Uterus (tissue), 2 donors: ENCODE data around the gene LNPK.

Experiments
- POLR2A ChIP-seq, 2 donors: fragments of 450-650 bp; IDR thresholded peaks; one replicate each; pipeline ENCODE4 v1.6.1; 2016; ENCODE audit warnings: antibody characterized with exemption in 2 of 2, mild to moderate bottlenecking in 1 of 2, moderate library complexity in 1 of 2
- TF ChIP-seq, protein P1 (sequence below), 4 experiments: fragments of 200-600 bp in 2 of 4; fragments of 450-650 bp in 2 of 4; sonication (generic) in 2 of 4; IDR thresholded peaks; one replicate each; pipeline ENCODE4 v1.5.1; 2016 to 2019; ENCODE audit warnings: antibody characterized with exemption in 4 of 4, mild to moderate bottlenecking in 2 of 4, moderate library complexity in 1 of 4

DNA sequence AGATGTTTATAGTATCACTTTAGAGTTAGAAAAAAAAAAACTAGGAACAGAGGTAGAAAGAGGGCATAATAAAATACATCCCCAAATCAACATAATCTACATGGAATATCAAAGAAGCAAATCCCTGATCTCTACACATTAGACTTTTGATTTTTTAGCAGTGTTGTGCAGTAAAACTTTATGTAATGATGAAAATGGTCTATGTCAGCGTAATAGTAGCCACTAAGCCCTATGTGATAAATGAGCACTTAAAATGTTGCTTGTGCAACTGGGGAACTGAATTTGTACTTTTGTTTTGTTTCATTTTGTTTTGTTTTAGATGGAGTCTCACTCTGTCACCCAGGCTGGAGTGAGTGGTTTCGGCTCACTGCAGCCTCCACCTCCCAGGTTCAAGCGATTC is 36.3 kb downstream of the LNPK start:
- TF ChIP-seq, protein P1, sequence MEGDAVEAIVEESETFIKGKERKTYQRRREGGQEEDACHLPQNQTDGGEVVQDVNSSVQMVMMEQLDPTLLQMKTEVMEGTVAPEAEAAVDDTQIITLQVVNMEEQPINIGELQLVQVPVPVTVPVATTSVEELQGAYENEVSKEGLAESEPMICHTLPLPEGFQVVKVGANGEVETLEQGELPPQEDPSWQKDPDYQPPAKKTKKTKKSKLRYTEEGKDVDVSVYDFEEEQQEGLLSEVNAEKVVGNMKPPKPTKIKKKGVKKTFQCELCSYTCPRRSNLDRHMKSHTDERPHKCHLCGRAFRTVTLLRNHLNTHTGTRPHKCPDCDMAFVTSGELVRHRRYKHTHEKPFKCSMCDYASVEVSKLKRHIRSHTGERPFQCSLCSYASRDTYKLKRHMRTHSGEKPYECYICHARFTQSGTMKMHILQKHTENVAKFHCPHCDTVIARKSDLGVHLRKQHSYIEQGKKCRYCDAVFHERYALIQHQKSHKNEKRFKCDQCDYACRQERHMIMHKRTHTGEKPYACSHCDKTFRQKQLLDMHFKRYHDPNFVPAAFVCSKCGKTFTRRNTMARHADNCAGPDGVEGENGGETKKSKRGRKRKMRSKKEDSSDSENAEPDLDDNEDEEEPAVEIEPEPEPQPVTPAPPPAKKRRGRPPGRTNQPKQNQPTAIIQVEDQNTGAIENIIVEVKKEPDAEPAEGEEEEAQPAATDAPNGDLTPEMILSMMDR (IDR thresholded peaks at IDR 0.05) = no peak
- TF ChIP-seq POLR2A (IDR thresholded peaks at IDR 0.05) = no peak
